Measurements from ENCODE around the gene IL1RAPL1.

IL1RAPL1 gene

GRCh38 chrX:29138003-29138402, 550.8 kb downstream of the IL1RAPL1 start:
- DNase-seq: no peak

- no peak for DNase-seq
Observed at GRCh38 chrX:29143356-29143755, 556.1 kb downstream of the IL1RAPL1 start.

GRCh38 chrX:29143756-29144155, 556.5 kb downstream of the IL1RAPL1 start:
- no peak for DNase-seq

GRCh38 chrX:29145316-29145715, 558.1 kb downstream of the IL1RAPL1 start:
- no peak for DNase-seq

- DNase-seq: no peak
Observed at GRCh38 chrX:29148511-29148910, 561.3 kb downstream of the IL1RAPL1 start.

GRCh38 chrX:29155286-29155685, 568.0 kb downstream of the IL1RAPL1 start:
- no peak for DNase-seq

- no peak for DNase-seq
Observed at GRCh38 chrX:29172880-29173279, 585.6 kb downstream of the IL1RAPL1 start.

GRCh38 chrX:29187264-29187663, 600.0 kb downstream of the IL1RAPL1 start:
- DNase-seq: no peak

- no peak for DNase-seq
Observed at GRCh38 chrX:29196501-29196900, 609.3 kb downstream of the IL1RAPL1 start.

- DNase-seq: no peak
Observed at GRCh38 chrX:29215251-29215650, 628.0 kb downstream of the IL1RAPL1 start.

- no peak for DNase-seq
Observed at GRCh38 chrX:29225670-29226069, 638.4 kb downstream of the IL1RAPL1 start.

GRCh38 chrX:29229802-29230201, 642.6 kb downstream of the IL1RAPL1 start:
- DNase-seq: no peak

- no peak for DNase-seq
Observed at GRCh38 chrX:29231800-29232199, 644.6 kb downstream of the IL1RAPL1 start.

GRCh38 chrX:29233592-29234183, 646.4 kb downstream of the IL1RAPL1 start:
- DNase-seq: no peak

GRCh38 chrX:29237972-29238371, 650.7 kb downstream of the IL1RAPL1 start:
- no peak for DNase-seq

- no peak for DNase-seq
Observed at GRCh38 chrX:29241809-29242208, 654.6 kb downstream of the IL1RAPL1 start.

- no peak for DNase-seq
Observed at GRCh38 chrX:29242856-29243255, 655.6 kb downstream of the IL1RAPL1 start.

- no peak for DNase-seq
Observed at GRCh38 chrX:29243942-29244341, 656.7 kb downstream of the IL1RAPL1 start.

GRCh38 chrX:29254515-29254914, 667.3 kb downstream of the IL1RAPL1 start:
- no peak for DNase-seq

- DNase-seq: no peak
Observed at GRCh38 chrX:29257521-29257920, 670.3 kb downstream of the IL1RAPL1 start.

GRCh38 chrX:29269390-29269789, 682.1 kb downstream of the IL1RAPL1 start:
- DNase-seq: no peak

GRCh38 chrX:29274517-29274916, 687.3 kb downstream of the IL1RAPL1 start:
- DNase-seq: no peak

- DNase-seq: no peak
Observed at GRCh38 chrX:29275928-29276327, 688.7 kb downstream of the IL1RAPL1 start.

GRCh38 chrX:29281078-29281742, 694.0 kb downstream of the IL1RAPL1 start:
- DNase-seq: no peak

- no peak for DNase-seq
Observed at GRCh38 chrX:29285664-29286063, 698.4 kb downstream of the IL1RAPL1 start.
